GM21423 (cell line): Measurements from ENCODE around the gene SEM1.
"Not testable (repeated sequence)": the region's sequence is repeated elsewhere in the genome, so short reads cannot be mapped to it uniquely, and the experiment has no call there.

Experiments used
- ATAC-seq: cut with Tn5 transposase; IDR thresholded peaks from one replicate; pipeline ENCODE4 v1.9.1; 2021; ENCODE audit warnings: mild to moderate bottlenecking, moderate library complexity; ENCODE audit not compliant: unreplicated experiment

Gene SEM1

GRCh38 chr7:96664793-96665192 is 44.9 kb downstream of the SEM1 start:
- ATAC-seq, result no peak

- no peak for ATAC-seq
Observed at GRCh38 chr7:96663871-96664445, 45.7 kb downstream of the SEM1 start.

- ATAC-seq, result peak; percentile 98
Observed at GRCh38 chr7:96663457-96663856, 46.2 kb downstream of the SEM1 start.

GRCh38 chr7:96662151-96662550 is 47.5 kb downstream of the SEM1 start:
- not testable (repeated sequence) for ATAC-seq

- ATAC-seq, result no peak
Observed at GRCh38 chr7:96658022-96658412, 51.6 kb downstream of the SEM1 start.

- ATAC-seq, result no peak
Observed at GRCh38 chr7:96657347-96658021, 52.2 kb downstream of the SEM1 start.

- no peak for ATAC-seq
Observed at GRCh38 chr7:96655956-96656355, 53.7 kb downstream of the SEM1 start.

GRCh38 chr7:96654630-96655188 is 54.9 kb downstream of the SEM1 start:
- ATAC-seq, result no peak

- no peak for ATAC-seq
Observed at GRCh38 chr7:96649981-96650380, 59.7 kb downstream of the SEM1 start.

GRCh38 chr7:96648784-96649183 is 60.9 kb downstream of the SEM1 start:
- ATAC-seq, result no peak

GRCh38 chr7:96647733-96648132 is 61.9 kb downstream of the SEM1 start:
- ATAC-seq, result no peak

- no peak for ATAC-seq
Observed at GRCh38 chr7:96645084-96645483, 64.6 kb downstream of the SEM1 start.

- ATAC-seq, result not testable (repeated sequence)
Observed at GRCh38 chr7:96643436-96643835, 66.2 kb downstream of the SEM1 start.

GRCh38 chr7:96640054-96640453 is 69.6 kb downstream of the SEM1 start:
- ATAC-seq, result no peak
